ENCODE data around the gene CLCN6.

DNA sequence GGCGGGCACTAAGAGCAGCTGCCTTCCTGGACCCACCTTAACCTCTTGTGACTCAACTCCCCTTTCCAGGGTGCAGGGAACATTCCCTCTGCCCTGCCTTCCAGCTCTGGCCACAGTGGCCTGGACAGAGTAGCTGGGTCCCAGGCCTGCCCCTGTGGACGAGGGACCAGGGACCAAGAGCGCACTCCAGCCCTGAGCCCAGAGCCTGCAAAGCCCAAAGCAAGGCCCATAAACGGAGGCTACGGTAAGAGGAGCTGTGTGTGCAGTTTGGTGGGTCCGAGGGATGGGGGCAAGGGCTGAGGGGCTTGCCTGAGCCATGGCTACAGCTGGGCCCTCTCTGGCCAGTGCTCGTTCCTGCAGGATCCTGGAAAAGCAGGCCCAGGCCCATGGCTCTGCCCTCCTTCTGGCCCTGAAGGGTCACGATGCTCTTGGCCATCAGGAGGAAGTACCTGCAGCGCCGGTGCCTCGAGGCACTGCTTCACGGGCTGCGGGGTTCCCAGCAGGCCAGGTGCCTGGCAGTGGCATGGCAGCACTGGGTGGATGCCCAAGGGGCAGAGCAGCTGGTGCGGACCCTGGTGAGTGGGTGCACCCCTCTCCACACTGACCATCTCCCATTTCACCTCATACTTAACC is 18.1 kb upstream of the CLCN6 start:
- no peak for TF ChIP-seq POLR2A (IDR thresholded peaks at IDR 0.05)
- TF ChIP-seq, protein P1, sequence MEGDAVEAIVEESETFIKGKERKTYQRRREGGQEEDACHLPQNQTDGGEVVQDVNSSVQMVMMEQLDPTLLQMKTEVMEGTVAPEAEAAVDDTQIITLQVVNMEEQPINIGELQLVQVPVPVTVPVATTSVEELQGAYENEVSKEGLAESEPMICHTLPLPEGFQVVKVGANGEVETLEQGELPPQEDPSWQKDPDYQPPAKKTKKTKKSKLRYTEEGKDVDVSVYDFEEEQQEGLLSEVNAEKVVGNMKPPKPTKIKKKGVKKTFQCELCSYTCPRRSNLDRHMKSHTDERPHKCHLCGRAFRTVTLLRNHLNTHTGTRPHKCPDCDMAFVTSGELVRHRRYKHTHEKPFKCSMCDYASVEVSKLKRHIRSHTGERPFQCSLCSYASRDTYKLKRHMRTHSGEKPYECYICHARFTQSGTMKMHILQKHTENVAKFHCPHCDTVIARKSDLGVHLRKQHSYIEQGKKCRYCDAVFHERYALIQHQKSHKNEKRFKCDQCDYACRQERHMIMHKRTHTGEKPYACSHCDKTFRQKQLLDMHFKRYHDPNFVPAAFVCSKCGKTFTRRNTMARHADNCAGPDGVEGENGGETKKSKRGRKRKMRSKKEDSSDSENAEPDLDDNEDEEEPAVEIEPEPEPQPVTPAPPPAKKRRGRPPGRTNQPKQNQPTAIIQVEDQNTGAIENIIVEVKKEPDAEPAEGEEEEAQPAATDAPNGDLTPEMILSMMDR (IDR thresholded peaks at IDR 0.05), result no peak
